Adrenal gland (tissue), 12 donors: ENCODE data around the gene TES. TPM values are rescaled to one million over a fixed set of nuclear protein-coding genes. Genes with fewer than 3 reads are reported as not detected.
A peak's percentile ranks its signal among the peaks of the same experiment; 100 is the strongest.

ENCODE experiments used
- DNase-seq, 7 donors: peaks; one replicate each; pipeline ENCODE4 v3.0.0-alpha.2; 2019 to 2020
- H3K27ac ChIP-seq, 5 donors: fragments of 200-600 bp; sonication (generic) in 4 of 5; 1 replicate in 3 of 5; 2 replicates in 2 of 5; pipeline versions ENCODE4 v1.5.1 to v1.8.0; 2016 to 2020; ENCODE audit warnings: mild to moderate bottlenecking in 1 of 5
- H3K27me3 ChIP-seq: fragments of 200-600 bp; 2 replicates; pipeline ENCODE4 v1.8.0; 2021
- H3K36me3 ChIP-seq, 2 donors: fragments of 200-600 bp; replicated peaks in 1 of 2; 1 replicate in 1 of 2; 2 replicates in 1 of 2; pipeline versions ENCODE4 v1.5.1 to v1.8.0; 2018 to 2022
- H3K4me1 ChIP-seq, 2 donors: fragments of 200-600 bp; replicated peaks in 1 of 2; 1 replicate in 1 of 2; 2 replicates in 1 of 2; pipeline versions ENCODE4 v1.5.1 to v1.8.0; 2018 to 2021
- H3K4me3 ChIP-seq, 4 donors: fragments of 200-600 bp; sonication (generic) in 3 of 4; one replicate each; pipeline ENCODE4 v1.5.1; 2016 to 2018
- H3K9me3 ChIP-seq, 3 donors: fragments of 200-600 bp; sonication (generic) in 1 of 3; replicated peaks in 1 of 3; 1 replicate in 2 of 3; 2 replicates in 1 of 3; pipeline versions ENCODE4 v1.5.1 to v1.8.0; 2016 to 2021
- POLR2A ChIP-seq, 2 donors: fragments of 450-650 bp; IDR thresholded peaks; one replicate each; pipeline ENCODE4 v1.6.1; 2017; ENCODE audit warnings: antibody characterized with exemption in 2 of 2, mild to moderate bottlenecking in 2 of 2, moderate library complexity in 1 of 2
- WGBS, 4 donors: extraction: QIAGEN DNeasy Blood & Tissue Kit in 2 of 4; methylation state at CpG; one replicate each; pipeline versions ENCODE4 v1.1.5 to v1.1.7; 2013 to 2017; 5-methylcytosine and 5-hydroxymethylcytosine counted together
- intact Hi-C, 2 donors: fragments of 100-400 bp; cut with DNase I; formaldehyde crosslinking; loops; one replicate each; pipeline versions ENCODE4 v1.14.1 to v1.15.0; 2022 to 2023
- polyA plus RNA-seq, 3 donors: library from polyadenylated mRNA; stranded (reverse); fragments of 200-250 nt in 2 of 3; fragments of 350-450 nt in 1 of 3; fragmentation: Illumina TruSeq in 1 of 3; extraction: RNeasy Lipid Tissue Mini Kit (QIAGEN cat#74804) in 1 of 3; gene quantifications; one replicate each; pipeline ENCODE4 v1.2.3, GENCODE V29; 2013 to 2014
- total RNA-seq, 9 donors: library from RNA; depleted of rRNA in 4 of 9; stranded (reverse); fragments of >200 nt in 4 of 9; fragments of 120-200 nt in 1 of 9; fragmentation: NEBNext Ultra II Directional in 1 of 9; extraction: Animal tissue kit (Norgen Biotek cat#: 25700) in 1 of 9; gene quantifications; one replicate each; pipeline versions ENCODE4 v1.1.0 to v1.2.4, GENCODE V29; 2013 to 2023
- TF ChIP-seq, protein P1 (sequence below), 6 experiments: fragments of 450-650 bp in 4 of 6; fragments of 200-600 bp in 2 of 6; sonication (generic) in 1 of 6; IDR thresholded peaks; 1 replicate in 5 of 6; 2 replicates in 1 of 6; pipeline versions ENCODE4 v1.5.1 to v1.8.0; 2016 to 2021; ENCODE audit warnings: antibody characterized with exemption in 6 of 6, mild to moderate bottlenecking in 2 of 6, moderate library complexity in 1 of 6
- donor health status: healthy with polysubstance abuse.
- donor health status: Bipolar disorder and iron deficiency.
- donor health status: DM: yes; HTN: yes; CAD: no.
- donor health status: DM: no; HTN: no; CAD: no.
- donor health status: DM: no; HTN: no; CAD: no.
- donor health status: DM: yes; HTN: yes; CAD: no.

The TES gene
- total and polyA plus RNA-seq, 12 donors = 3.9 to 21.8 (median 12.5) TPM

DNA sequence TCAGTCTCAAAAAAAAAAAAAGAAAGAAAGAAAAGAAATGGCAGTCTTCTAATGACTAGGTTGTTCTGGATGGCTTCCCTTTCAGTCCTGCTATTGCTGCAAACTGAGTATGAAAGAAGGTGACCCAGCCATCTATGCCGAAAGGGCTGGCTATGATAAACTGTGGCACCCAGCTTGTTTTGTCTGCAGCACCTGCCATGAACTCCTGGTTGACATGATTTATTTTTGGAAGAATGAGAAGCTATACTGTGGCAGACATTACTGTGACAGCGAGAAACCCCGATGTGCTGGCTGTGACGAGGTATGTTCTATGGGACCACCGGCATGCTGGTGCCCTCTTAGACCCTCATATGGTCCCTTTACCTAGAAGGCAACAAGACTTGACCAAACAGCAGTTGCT is 41.3 kb downstream of the TES start:
- intact Hi-C loops = loop anchor here in 1 of 2 donors (10.0 kb wide), 1 partner anchor 563 kb away; no protein-coding TSS in a partner anchor
- no peak for TF ChIP-seq POLR2A (IDR thresholded peaks at IDR 0.05)
- TF ChIP-seq, protein P1, sequence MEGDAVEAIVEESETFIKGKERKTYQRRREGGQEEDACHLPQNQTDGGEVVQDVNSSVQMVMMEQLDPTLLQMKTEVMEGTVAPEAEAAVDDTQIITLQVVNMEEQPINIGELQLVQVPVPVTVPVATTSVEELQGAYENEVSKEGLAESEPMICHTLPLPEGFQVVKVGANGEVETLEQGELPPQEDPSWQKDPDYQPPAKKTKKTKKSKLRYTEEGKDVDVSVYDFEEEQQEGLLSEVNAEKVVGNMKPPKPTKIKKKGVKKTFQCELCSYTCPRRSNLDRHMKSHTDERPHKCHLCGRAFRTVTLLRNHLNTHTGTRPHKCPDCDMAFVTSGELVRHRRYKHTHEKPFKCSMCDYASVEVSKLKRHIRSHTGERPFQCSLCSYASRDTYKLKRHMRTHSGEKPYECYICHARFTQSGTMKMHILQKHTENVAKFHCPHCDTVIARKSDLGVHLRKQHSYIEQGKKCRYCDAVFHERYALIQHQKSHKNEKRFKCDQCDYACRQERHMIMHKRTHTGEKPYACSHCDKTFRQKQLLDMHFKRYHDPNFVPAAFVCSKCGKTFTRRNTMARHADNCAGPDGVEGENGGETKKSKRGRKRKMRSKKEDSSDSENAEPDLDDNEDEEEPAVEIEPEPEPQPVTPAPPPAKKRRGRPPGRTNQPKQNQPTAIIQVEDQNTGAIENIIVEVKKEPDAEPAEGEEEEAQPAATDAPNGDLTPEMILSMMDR (IDR thresholded peaks at IDR 0.05) = no peak
- no peak for DNase-seq
- Histone ChIP-seq H3K27ac (no peak overlapping the region), H3K9me3 (no peaks in the 10 kb centered on the region), H3K36me3 (no peaks in the 10 kb centered on the region), H3K4me3 (no peak overlapping the region), H3K27me3 (no peaks in the 10 kb centered on the region), H3K4me1 (no peaks in the 10 kb centered on the region)
- 93 to 97% (median 97%) methylated on average over 5 of the region's 5 CpGs for WGBS, 4 donors

- no peak for DNase-seq
- no peak overlapping the region for H3K4me3 ChIP-seq
- no peaks in the 10 kb centered on the region for H3K36me3 ChIP-seq
- no peaks in the 10 kb centered on the region for H3K4me1 ChIP-seq
- TF ChIP-seq, protein P1 (IDR thresholded peaks at IDR 0.05) = no peak
- no peak for TF ChIP-seq POLR2A (IDR thresholded peaks at IDR 0.05)
- H3K27me3 ChIP-seq = no peaks in the 10 kb centered on the region
- intact Hi-C loops = loop anchor here in 1 of 2 donors (10.0 kb wide), 1 partner anchor 563 kb away; no protein-coding TSS in a partner anchor
- 85 to 96% (median 89%) methylated on average over 3 of the region's 3 CpGs for WGBS, 4 donors
- H3K27ac ChIP-seq = no peak overlapping the region
- no peaks in the 10 kb centered on the region for H3K9me3 ChIP-seq
Observed at GRCh38 chr7:116252249-116252648, 41.9 kb downstream of the TES start.

DNA sequence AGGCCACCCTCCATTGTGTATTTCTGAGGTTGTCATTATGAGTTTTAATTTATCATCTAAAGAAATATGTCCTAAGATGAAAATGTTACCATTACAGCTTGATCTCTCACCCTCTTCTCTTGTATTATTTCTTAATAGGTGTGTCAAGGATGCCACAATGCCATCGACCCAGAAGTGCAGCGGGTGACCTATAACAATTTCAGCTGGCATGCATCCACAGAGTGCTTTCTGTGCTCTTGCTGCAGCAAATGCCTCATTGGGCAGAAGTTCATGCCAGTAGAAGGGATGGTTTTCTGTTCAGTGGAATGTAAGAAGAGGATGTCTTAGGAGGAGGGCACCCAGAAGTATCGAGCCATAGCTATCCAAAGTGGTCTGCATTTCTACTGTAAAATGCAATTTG is 46.8 kb downstream of the TES start:
- intact Hi-C loops = loop anchor here (5.0 to 10.0 kb wide), 3 partner anchors 330 to 558 kb away; no protein-coding TSS in a partner anchor
- peaks cover 0 to 3% of the 10 kb centered on the region in 2 donors for H3K4me1 ChIP-seq
- 61 to 71% (median 65%) methylated on average over 3 of the region's 3 CpGs for WGBS, 4 donors
- DNase-seq = no peak
- H3K27ac ChIP-seq = no peak overlapping the region
- H3K36me3 ChIP-seq = no peaks in the 10 kb centered on the region
- TF ChIP-seq, protein P1 (IDR thresholded peaks at IDR 0.05) = no peak
- TF ChIP-seq POLR2A (IDR thresholded peaks at IDR 0.05) = no peak
- no peak overlapping the region for H3K4me3 ChIP-seq
- H3K9me3 ChIP-seq = no peaks in the 10 kb centered on the region
- H3K27me3 ChIP-seq = no peaks in the 10 kb centered on the region

- no peak for TF ChIP-seq POLR2A (IDR thresholded peaks at IDR 0.05)
- TF ChIP-seq, protein P1 (IDR thresholded peaks at IDR 0.05) = peak; percentile 74 to 91 (median 87)
- 0 to 1% (median 0%) methylated on average over 2 of the region's 2 CpGs for WGBS, 4 donors
- no peaks in the 10 kb centered on the region for H3K27me3 ChIP-seq
Observed at GRCh38 chr7:116258734-116259133, 48.4 kb downstream of the TES start.

More at GRCh38 chr7:116258734-116259133, 48.4 kb downstream of the TES start:
- intact Hi-C loops = loop anchor here (5.0 to 10.0 kb wide), 3 partner anchors 329 to 556 kb away; no protein-coding TSS in a partner anchor
- peak in 6 of 7 donors; percentile 19 to 45 (median 28) for DNase-seq
- no peaks in the 10 kb centered on the region for H3K9me3 ChIP-seq
- H3K4me1 ChIP-seq = peaks cover 0 to 3% of the 10 kb centered on the region in 2 donors
- no peak overlapping the region for H3K27ac ChIP-seq
- no peak overlapping the region for H3K4me3 ChIP-seq
- no peaks in the 10 kb centered on the region for H3K36me3 ChIP-seq
